ENCODE measurements around the gene PCSK4.
A peak's percentile ranks its signal among the peaks of the same experiment; 100 is the strongest.
"Not testable (repeated sequence)": the region's sequence is repeated elsewhere in the genome, so short reads cannot be mapped to it uniquely, and the experiment has no call there.

Gene PCSK4

DNA sequence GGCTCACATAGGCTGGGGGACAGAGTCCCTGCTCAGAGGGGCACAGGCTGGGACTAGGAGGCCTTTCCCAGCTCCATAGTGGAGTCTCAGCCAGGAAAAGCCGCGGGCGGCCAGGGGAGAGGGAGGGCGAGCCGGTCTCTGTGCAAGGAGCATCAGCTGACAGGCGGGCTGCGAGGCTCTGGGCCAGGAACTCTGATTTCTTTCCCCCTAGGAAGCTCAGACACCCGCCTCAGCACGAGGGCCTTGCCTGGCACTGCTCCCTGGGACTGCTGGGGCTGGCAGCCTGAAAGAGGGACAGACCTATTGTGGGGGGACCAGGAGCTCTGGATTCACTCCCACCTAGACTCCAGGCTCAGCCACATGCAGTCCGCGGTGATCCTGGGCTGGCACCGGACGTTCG lies 31.5 kb upstream of the PCSK4 start:
- DNase-seq: no peak

DNA sequence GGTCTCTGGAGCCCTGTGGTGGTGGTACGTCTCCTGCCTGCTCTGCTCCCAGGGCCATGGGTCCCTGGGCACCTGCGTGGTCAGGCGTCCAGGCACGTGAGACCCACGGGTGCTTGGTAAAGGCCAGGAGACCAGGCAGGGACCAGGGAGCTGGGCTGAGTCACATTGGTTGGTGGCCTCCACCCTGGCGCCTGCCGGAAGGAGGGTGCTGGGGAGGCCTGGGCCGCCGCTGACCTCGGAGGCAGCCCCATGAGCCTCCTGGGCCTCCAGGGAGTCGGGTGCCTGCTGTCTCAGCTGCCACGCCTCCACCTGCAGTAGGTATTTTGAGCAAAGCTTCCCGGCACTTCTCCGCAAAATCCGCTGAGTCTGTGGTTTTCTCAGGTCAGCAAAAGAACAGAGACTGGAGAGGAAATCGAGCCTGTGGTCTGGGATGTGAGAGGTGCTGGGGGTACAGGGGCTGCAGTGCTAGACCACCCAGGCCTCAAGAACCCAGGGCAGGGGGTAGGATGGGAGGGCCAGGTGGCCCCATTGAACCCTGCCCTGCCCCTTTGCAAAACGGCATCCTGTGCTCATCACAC lies 30.1 kb upstream of the PCSK4 start:
- DNase-seq: no peak

DNA sequence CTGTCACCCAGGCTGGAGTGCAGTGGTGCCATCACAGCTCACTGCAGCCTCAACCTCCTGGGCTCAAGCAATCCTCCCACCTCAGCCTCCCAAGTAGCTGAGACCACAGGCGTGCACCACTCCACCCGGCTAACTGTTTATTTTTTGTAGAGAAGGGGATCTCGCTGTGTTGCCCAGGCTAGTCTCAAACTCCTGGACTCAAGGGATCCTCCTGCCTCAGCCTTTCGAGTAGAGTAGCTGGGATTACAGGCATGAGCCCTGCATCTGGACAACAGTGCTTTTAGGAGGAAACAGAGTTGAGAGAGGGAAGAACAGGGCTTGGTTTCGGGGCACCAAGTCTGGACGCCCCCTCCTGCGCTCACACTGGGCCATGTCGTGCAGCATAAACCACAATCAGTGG lies 29.7 kb upstream of the PCSK4 start:
- not testable (repeated sequence) for DNase-seq

DNA sequence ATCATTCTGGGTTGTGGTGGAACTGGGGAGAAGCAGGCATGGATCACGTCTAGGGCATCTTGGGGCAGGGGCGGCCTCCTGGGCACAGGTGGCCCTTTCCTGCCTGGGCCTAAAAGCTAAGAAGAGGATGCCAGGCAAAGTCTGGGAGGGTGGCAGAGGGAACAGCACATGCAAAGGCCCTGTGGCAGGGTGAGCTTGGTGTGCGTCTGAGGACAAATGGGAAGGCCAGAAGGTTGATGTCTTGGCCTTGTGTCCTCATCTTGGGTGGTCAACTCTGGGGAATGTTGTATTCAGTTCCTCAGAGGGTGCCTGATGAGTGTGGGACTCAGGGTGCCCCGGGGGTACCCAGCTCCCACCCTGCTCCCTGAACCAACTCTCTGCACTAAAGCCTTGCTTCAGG lies 28.3 kb upstream of the PCSK4 start:
- no peak for DNase-seq

DNA sequence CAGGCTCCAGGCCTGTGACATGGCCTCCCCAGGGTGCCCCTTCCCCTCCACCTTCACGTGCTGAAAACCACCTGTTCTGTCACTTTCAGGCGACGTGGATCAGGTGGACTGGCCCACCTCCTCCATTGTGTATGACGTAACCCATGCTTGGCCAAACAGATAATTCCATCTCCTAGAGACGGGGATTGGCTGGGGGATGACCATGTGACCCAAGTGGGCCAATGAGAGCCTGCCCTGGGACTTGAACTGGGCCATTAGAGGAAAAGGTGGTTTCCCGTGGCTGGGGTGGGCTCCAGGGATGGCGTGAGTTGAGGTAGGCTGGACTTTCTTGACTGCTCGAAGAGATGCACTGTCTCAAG lies 26.2 kb upstream of the PCSK4 start:
- DNase-seq: no peak

DNA sequence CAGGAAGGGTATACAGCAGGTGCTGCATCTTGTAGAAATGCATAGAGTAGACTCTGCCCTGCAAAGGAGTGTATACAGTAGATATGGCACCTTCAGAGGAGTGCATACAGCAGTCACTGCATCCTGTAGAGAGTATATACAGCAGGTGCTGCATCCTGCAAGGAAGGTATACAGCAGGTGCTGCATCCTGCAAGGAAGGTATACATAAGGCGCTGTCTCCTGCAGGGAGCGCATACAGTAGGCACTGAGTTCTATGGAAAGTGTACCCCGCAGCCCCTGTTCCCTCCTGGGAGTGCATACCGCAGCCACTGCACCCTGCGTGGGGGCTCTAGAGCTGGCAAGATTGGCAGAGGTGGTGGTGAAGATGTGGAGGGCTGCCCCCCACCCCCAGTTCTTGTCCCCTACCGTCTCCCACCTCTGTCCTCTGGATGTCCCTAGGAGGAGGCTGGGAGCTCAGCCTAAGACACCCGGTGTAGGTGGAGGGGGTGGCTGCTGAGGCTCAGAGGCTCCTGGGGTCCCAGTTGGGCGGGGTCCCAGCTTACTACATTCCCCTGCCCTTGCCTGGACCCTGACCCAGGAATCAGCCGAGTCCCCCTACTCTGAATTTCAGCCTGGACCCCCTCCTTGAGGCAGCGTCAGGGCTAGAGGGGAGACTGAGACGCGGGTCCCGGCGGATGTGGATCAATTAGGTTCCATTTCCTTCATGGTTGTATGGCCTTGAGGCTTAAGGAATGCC lies 25.0 kb upstream of the PCSK4 start:
- DNase-seq: no peak

DNA sequence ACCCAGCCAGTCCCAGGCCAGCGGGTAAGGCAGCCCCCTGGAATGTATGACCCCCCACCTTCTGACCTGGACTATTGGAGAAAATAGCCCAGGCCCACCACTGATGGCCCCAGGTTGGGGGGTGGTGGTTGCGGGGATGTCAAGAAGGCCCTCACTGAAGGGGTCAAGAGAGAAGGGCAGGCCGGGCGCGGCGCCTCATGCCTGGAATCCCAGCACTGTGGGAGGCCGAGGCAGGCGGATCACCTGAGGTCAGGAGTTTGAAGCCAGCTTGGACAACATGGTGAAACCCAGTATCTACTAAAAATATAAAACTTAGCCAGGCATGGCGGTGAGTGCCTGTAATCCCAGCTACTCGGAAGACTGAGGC lies 24.1 kb upstream of the PCSK4 start:
- no peak for DNase-seq

DNA sequence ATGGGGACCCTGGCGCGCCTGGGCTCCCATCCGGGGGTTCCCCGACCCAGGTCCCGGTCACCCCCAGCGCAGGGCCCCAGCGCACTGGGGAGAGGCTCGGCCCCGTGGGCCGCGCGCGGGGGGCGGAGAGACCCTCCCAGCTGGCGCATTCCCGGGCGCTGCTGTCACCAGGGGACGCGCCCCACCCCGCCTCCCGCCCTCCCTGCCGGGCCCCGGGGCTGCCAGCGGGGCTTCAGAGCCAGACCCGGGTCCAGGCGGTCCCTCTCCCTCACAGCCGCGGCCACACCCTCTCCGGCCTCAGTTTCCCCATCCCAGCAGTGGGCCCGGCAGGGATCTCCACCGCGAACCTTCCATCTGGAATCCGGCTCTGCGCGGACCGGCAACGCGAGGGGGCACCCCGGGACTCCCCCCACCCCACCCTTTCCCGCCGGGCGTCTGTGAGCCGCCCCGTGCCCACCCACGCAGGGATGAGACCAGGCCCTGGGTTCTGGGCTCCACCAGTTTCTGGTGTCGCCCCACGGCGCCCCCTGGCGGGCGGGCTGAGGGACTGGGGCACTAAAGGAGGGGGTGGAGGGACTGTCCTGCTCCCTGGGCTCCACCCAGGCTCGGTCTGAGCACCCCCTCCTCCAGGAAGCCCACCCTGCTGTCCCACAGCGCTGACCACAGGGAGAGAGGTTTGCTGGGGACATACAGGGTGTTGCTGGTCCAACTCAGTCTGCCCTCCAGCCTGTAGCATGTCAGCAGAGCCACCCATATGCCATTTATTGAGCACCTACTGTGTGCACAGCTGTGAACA lies 23.5 kb upstream of the PCSK4 start:
- DNase-seq: no peak

DNA sequence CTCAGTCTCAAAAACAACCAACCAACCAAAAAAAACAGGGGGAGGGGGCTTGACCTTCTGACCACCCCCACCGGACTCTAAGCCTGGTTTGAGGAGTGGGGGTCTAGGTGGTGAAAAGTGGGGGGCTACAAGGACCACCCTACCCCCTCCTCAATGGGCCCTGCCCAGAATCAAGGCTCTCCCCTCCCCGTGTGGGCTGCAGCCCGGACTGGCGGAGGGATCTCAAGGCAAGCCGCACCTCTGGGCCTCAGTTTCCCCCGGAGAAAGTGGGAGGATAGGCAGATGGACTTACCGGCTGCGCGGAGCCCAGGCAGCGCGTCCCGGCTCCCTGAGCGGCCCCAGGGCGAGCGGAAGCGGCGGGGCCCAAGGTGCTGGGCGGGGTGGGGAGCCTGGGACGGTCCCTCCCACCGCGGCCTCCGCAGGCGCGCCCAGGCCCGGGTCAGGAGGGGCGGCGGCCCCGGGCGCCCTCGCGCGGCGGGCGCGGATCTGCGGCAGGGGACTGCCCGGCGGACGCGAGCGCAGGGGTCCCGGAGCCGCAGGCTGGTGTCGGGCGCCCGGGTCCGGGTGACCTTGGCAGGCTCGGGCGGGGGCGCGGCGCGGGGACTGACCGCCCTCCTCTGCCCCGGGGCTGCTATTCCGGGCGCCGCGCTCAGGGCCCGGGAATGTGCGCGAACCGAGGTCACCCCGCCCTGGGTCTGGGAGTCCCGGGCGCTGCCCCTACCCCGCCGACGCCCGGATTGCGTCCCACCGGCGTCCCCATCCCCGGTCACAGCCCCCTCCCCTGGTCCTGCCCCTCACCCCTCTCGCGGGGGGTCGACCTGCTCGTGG lies 22.7 kb upstream of the PCSK4 start, which contains the start of gene ADAMTSL5:
Gene ADAMTSL5 (minus strand): TSS at position 349 of the 828 bp plus-strand sequence. CDS start 2,076 bp downstream, outside the sequence.
- no peak for DNase-seq

DNA sequence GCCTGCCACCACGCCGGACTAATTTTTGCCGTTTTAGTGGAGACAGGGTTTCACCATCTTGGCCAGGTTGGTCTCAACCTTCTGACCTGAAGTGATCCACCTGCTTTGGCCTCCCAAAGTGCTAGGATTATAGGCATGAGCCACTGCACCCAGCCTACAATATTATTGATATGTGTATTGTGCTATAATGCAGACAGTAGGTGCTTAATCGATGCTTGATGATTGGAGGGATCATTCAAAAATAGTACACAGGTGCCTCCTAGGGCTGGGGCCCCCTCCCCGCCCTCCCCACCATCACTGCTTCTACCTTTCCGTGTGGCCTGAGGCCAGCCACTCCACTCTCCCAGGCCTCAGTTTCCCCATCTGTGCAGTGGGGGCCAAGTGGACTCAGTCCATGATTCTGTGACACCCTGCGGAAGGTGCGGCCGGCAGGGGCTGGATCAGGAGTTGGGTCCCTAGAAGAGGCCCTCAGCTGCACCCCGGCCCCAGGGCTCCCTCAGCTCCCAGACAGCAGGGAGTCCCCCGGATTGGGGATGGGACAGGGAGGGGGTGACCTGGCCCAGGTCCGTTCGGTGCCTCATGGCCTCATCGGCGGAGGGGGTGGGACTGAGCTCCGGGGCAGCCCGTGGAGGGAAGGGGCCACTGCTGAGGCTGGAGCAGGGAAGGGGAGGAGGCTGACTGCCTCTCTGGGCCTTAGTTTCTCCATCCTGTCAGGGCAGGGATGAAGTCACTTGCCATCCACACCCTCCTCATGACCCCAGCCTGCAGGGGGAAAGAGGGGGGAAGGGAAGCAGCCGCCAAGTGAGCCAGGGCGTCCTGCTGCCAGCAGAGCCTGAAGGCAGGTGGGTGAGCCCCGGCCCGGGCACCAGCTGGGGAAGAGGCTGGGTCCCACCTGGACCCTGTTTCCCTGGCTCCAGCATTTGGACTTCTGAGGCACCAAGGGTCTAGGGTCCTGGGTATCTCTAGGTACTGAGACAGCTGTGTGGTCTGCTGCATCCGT lies 21.5 kb upstream of the PCSK4 start:
- no peak for DNase-seq

DNA sequence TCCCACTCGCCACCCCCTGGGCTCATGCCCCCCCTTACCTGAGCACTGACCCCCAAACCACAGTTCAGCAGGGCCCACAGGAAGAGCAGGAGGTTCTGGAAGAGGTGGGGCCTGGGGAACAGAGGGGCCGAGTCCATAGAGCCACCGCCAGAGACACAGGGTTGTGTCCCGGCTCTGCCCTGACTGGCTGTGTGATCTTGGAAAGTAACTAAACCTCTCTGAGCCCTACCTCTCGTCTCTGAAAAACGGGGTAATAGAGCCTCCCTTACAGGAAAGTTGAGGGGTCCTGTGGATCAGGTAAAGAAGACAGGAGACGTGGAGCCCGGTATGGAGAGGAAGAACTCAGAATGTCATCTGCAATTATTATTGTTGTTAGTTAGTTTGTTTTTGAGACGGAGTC lies 20.7 kb upstream of the PCSK4 start:
- no peak for DNase-seq

DNA sequence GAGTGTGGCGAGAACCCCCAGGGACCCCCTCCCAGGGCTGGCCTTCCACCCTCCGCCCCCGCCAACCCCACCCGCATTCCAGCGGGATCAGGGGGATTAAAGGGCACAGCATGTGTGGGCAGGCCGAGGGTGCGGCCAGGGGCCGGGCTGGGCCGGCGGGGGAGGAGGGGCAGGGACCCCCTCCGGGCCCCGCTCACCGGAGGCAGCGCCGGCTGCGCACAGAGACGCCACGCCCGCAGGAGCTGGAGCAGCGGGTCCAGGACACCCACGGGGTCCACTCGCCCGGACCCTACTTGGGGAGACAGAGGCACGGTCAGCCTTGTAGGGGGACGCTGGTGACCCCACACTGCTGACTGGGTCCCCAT lies 20.3 kb upstream of the PCSK4 start:
- no peak for DNase-seq

DNA sequence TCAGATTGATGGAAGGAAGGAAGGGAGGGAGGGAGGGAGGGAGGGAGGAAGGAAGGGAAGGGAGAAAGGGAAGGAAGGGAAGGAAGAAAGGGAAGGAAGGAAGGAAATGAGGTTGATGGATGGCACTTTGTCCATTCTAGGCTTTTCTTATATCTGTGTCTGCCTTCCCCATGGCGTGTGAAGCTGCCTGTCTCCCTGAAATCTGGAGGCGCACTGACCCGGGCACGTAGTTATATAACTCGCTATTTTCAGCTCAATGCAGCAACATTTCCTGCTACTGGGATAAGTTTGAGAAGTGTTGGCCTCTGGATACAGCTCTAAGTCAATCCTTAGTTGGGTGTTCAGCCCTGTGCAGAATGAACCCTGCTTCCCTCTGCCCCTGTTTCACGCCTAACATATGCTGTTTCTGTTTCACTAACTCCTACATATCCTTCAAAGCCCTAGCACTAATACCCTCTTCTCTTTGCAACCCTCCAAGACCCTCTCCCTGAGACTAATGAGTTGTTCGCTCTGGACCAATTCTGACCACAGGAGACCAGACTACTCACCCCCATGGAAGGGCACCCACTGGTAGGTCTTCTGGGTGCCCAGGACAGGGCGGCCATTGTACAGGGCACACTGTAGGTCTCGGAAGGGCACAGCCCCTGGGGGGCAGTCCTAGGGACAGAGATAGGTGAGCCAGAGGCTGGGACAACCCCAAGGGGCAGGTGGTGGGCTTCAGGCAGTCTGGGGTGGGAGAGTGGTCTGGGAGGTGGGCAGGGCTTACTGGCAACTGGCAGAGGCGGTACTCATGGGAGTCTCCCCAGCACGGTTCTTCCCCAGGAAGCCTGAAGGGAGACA lies 19.7 kb upstream of the PCSK4 start:
- DNase-seq: no peak

DNA sequence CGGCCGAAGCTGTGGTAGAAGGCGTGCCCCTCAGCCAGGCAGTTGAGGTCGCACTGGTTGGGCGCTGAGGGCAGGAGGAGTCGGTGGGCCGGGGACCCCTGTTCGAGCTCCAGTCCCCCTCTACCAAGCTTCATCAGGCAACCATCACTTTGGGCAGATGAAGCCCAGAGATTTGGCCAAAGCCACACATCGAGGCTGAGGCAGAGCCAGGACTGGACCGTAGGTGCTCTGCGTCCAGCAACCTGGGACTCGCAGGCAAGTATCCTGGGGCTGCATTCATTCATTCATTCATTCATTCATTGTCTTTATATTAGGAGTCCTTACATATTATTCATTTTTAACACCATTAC lies 18.3 kb upstream of the PCSK4 start:
- no peak for DNase-seq

DNA sequence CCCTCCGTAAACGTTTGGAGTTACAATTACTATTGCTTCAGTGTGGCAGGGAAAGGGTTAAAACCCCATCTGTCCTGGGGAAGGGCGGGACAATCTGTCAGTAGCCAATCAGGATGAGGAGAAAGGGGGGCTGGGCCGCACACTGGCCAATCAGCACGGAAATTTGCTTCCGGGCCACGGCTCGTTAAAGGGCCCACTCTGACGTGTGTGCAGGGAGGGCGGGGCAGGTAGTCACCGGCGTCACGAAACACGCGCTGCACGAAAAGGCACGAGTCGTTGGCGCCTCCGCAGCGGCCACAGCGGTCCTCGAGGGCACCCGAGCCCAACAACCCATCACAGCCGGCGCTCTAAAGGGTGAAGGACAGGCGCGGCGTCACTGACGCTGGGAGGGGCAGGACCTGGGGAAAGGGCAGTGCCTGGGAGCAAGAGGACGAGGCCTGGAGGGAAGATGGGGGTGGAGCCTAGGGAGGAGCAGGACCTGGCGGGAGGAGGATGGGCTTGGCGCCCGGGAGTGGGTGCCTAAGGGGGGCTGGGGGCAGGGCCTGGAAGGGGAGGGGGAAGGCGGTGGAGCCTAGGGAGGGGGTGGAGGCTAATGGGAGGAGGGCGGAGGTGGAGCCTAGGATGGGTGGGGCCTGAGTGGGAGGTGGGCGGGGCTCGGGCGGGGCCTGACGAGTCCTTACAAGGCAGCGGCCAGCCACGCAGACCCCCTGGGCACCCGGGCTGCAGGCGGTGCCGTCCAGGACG lies 17.8 kb upstream of the PCSK4 start:
- DNase-seq: peak; percentile 89

DNA sequence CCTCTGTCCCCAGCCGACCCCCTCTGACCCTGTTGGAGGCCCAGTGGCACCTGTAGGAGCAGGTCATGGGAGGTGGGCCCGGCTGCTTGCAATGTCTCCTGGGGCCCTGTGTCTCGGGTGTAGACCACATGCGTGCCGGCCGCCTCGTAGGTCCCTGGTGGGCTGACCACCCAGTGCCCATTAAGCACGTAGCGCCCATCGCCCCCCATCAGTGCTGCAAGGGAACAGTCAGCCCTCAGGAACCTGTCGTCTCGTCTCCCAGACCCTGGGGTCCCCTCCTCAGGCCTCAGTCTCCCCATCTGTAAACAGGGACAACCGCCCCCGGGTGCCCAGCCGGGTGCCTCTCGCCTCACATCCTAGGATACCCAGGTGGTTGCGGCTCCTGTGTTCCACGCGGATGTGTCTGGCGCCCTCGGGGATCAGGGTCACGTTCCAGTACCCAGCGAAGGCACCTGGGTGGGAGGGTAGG lies 17.1 kb upstream of the PCSK4 start:
- no peak for DNase-seq

DNA sequence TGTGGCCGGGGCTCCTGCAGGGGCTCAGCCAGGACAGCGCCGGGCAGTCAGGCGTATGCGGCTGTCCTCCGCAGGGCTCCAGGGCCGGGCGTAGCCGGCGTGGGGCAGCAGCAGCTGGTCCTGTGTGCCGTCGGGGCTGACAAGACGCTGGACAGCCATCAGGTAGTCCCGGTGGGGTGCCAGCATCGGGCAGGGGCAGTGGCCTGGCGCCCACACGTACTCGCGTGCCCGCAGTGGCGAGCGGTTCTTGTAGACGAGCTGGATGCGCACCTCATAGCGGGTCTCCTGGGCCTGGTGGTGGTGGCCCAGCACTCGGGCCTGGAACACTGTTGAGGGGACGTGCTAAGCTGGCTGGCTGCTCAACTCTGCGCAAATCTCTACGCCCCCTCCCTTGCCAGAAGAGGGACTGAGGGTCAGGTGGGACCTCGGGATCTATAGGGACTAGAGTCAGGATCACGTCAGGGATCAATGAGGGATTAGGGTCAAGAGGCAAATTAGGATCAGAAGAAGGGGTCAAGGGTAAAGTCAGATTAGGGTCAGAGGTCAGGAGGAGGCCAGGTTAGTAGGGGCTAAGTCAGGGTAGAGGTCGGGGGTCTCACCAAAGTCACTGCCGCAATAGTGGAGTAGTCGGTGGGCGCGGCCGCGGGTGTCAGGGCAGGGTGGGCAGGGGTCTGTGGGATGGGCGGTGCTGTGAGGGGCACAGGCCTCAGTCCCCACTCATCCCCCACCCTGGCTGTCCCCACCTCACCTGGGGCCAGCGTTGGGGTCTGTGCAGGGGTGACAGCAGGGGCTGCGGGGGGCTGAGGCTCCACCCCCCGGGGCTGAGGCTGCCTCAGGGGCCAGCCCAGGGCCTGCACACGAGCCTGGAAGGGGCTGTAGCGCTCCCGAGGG lies 16.1 kb upstream of the PCSK4 start:
- no peak for DNase-seq

DNA sequence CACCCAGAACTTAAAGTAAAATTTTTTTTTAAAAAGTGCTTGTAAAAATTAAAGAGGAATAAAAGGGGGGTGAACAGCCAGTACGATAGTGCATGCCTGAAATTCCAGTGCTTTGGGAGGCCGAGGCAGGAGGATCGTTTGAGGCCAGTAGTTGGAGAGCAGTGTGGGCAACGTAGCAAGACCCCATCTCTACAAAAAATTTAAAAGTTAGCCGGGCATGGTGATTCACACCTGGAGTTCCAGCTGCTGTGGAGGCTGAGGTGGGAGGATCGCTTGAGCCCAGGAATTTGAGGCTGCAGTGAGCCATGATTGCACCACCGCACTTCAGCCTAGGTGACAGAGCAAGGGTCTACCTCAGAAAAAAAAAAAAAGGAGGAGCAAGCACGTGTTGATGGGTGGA lies 14.9 kb upstream of the PCSK4 start:
- no peak for DNase-seq

All from NCI-H187 treated with DMSO at 0.1 percent for 48 hours (cell line).